Right lobe of liver (tissue), 6 donors: ENCODE results near the gene PEDS1. TPM values are rescaled to one million over a fixed set of nuclear protein-coding genes. Genes with fewer than 3 reads are reported as not detected.

Source experiments
- ATAC-seq, 4 donors: fragments of 200-7000 bp; cut with Tn5 transposase; one replicate each; pipeline ENCODE4 v1.9.1; 2020; ENCODE audit warnings: mild to moderate bottlenecking in 4 of 4, moderate library complexity in 4 of 4
- DNase-seq, 3 donors: peaks; one replicate each; pipeline ENCODE4 v3.0.0-alpha.2; 2020
- H3K27ac ChIP-seq, 3 donors: fragments of 200-600 bp; one replicate each; pipeline ENCODE4 v1.8.0; 2022
- H3K27me3 ChIP-seq, 2 donors: fragments of 200-600 bp; one replicate each; pipeline ENCODE4 v1.8.0; 2022
- H3K36me3 ChIP-seq, 4 donors: fragments of 200-600 bp; sonication (generic) in 1 of 4; one replicate each; pipeline versions ENCODE4 v1.5.1 to v1.8.0; 2017 to 2022; ENCODE audit warnings: control low read depth in 1 of 4
- H3K4me1 ChIP-seq, 4 donors: fragments of 200-600 bp; sonication (generic) in 1 of 4; one replicate each; pipeline versions ENCODE4 v1.5.1 to v1.8.0; 2017 to 2022; ENCODE audit warnings: control low read depth in 1 of 4
- H3K4me3 ChIP-seq, 3 donors: fragments of 200-600 bp; one replicate each; pipeline ENCODE4 v1.8.0; 2022
- H3K9me3 ChIP-seq, 4 donors: fragments of 200-600 bp; sonication (generic) in 1 of 4; one replicate each; pipeline versions ENCODE4 v1.5.1 to v1.8.0; 2017 to 2022; ENCODE audit warnings: control low read depth in 1 of 4
- CTCF ChIP-seq, 4 donors: fragments of 200-600 bp in 3 of 4; fragments of 450-650 bp in 1 of 4; IDR thresholded peaks; one replicate each; pipeline versions ENCODE4 v1.5.1 to v1.8.0; 2016 to 2022; ENCODE audit warnings: antibody characterized with exemption in 4 of 4, mild to moderate bottlenecking in 2 of 4
- POLR2A ChIP-seq: fragments of 450-650 bp; IDR thresholded peaks from one replicate; pipeline ENCODE4 v1.6.1; 2017; ENCODE audit warnings: antibody characterized with exemption, mild to moderate bottlenecking
- WGBS: methylation state at CpG from one replicate; pipeline ENCODE4 v1.1.6; 2018; ENCODE audit warnings: low coverage, low lambda C conversion rate; ENCODE audit not compliant: insufficient coverage; ENCODE audit errors: missing lambda C conversion rate; 5-methylcytosine and 5-hydroxymethylcytosine counted together
- intact Hi-C, 2 donors: fragments of 100-400 bp; cut with DNase I; formaldehyde crosslinking; loops; one replicate each; pipeline versions ENCODE4 v1.11.2 to v1.14.1; 2022
- total RNA-seq, 6 experiments: library from RNA; depleted of rRNA in 2 of 6; stranded (reverse); fragments of >200 nt in 2 of 6; fragmentation: NEBNext Ultra II Directional in 3 of 6; extraction: Animal tissue kit (Norgen Biotek cat#: 25700) in 3 of 6; gene quantifications; one replicate each; pipeline versions ENCODE4 v1.1.0 to v1.2.4, GENCODE V29; 2016 to 2023
- donor health status: DM: no; HTN: yes; CAD: no.
- donor health status: DM: no; HTN: no; CAD: no.
- donor health status: DM: no; HTN: no; CAD: no.
- donor health status: DM: no; HTN: yes; CAD: no.
- donor health status: DM: no; HTN: yes; CAD: no.

The PEDS1 gene
- total RNA-seq, 6 experiments from 2014 or later: 6.9 to 25.3 (median 13.7) TPM

GRCh38 chr20:50126662-50127061 is 26.9 kb downstream of the PEDS1 start:
- DNase-seq (peak; percentile 79 to 95 (median 94)), ATAC-seq (peak; percentile 92 to 96 (median 93))
- Histone ChIP-seq H3K4me1 (peaks cover 0 to 47% (median 20%) of the 10 kb centered on the region in 4 donors), H3K9me3 (no peaks in the 10 kb centered on the region), H3K4me3 (no peak overlapping the region), H3K36me3 (peaks cover 0 to 23% (median under 1%) of the 10 kb centered on the region in 4 donors), H3K27me3 (no peaks in the 10 kb centered on the region), H3K27ac (peak overlapping the region; percentile 33 to 84 (median 73))
- peak; percentile 34 for TF ChIP-seq POLR2A
- TF ChIP-seq CTCF (IDR thresholded peaks at IDR 0.05): no peak
- intact Hi-C loops: no loop called here
- WGBS: 43% methylated on average over 4 of the region's 4 CpGs

- peak overlapping the region in 2 of 3 donors; percentile 73 to 84 for H3K27ac ChIP-seq
- 95% methylated on average over 3 of the region's 3 CpGs for WGBS
- H3K9me3 ChIP-seq: no peaks in the 10 kb centered on the region
- TF ChIP-seq CTCF (IDR thresholded peaks at IDR 0.05) (no peak), POLR2A (no peak)
- H3K4me3 ChIP-seq: no peak overlapping the region
- peaks cover 0 to 15% (median under 1%) of the 10 kb centered on the region in 4 donors for H3K36me3 ChIP-seq
- intact Hi-C loops: no loop called here
- H3K4me1 ChIP-seq: peaks cover 0 to 60% (median 23%) of the 10 kb centered on the region in 4 donors
- no peak for ATAC-seq
- no peak for DNase-seq
- H3K27me3 ChIP-seq: no peaks in the 10 kb centered on the region
These were observed 28.2 kb downstream of the PEDS1 start for GRCh38 chr20:50125279-50125678.

- no peaks in the 10 kb centered on the region for H3K27me3 ChIP-seq
- peaks cover 0 to 12% (median under 1%) of the 10 kb centered on the region in 4 donors for H3K36me3 ChIP-seq
- H3K9me3 ChIP-seq: no peaks in the 10 kb centered on the region
- no peak for ATAC-seq
- DNase-seq: no peak
- TF ChIP-seq POLR2A (no peak), CTCF (IDR thresholded peaks at IDR 0.05) (no peak)
- H3K4me3 ChIP-seq: no peak overlapping the region
- peaks cover 0 to 60% (median 23%) of the 10 kb centered on the region in 4 donors for H3K4me1 ChIP-seq
- 90% methylated on average over 2 of the region's 9 CpGs for WGBS
- intact Hi-C loops: loop anchor here in 1 of 2 donors (5.0 kb wide), 1 partner anchor 48 kb away; no protein-coding TSS in a partner anchor
- peak overlapping the region in 2 of 3 donors; percentile 34 to 84 for H3K27ac ChIP-seq
These were observed 29.0 kb downstream of the PEDS1 start for GRCh38 chr20:50124496-50124895.

- peaks cover 0 to 60% (median 23%) of the 10 kb centered on the region in 4 donors for H3K4me1 ChIP-seq
- TF ChIP-seq CTCF (IDR thresholded peaks at IDR 0.05) (no peak), POLR2A (no peak)
- 89% methylated on average over 2 of the region's 7 CpGs for WGBS
- no peaks in the 10 kb centered on the region for H3K9me3 ChIP-seq
- intact Hi-C loops: loop anchor here in 1 of 2 donors (5.0 kb wide), 1 partner anchor 49 kb away; no protein-coding TSS in a partner anchor
- no peak overlapping the region for H3K4me3 ChIP-seq
- H3K27ac ChIP-seq: peak overlapping the region; percentile 2 to 84 (median 34)
- ATAC-seq (peak in 1 of 4 donors; percentile 7), DNase-seq (peak in 1 of 3 donors; percentile 11)
- H3K27me3 ChIP-seq: no peaks in the 10 kb centered on the region
- H3K36me3 ChIP-seq: peaks cover 0 to 12% (median 0%) of the 10 kb centered on the region in 4 donors
These were observed 30.1 kb downstream of the PEDS1 start for GRCh38 chr20:50123418-50123817.
